Transverse colon (tissue), 3 donors: ENCODE results near the gene G6PC2.

Experiments used
- EP300 ChIP-seq: sonication (generic); formaldehyde crosslinking; IDR thresholded peaks from one replicate; pipeline ENCODE4 v1.6.1; 2017; ENCODE audit warnings: antibody characterized with exemption, low read depth
- TF ChIP-seq, protein P1 (sequence below), 5 experiments: fragments of 200-600 bp in 3 of 5; fragments of 450-650 bp in 2 of 5; sonication (generic) in 3 of 5; IDR thresholded peaks; 1 replicate in 2 of 5; 2 replicates in 3 of 5; pipeline ENCODE4 v1.5.1; 2016 to 2017; ENCODE audit warnings: antibody characterized with exemption in 5 of 5, inconsistent platforms in 3 of 5, mild to moderate bottlenecking in 2 of 5, moderate library complexity in 1 of 5

DNA sequence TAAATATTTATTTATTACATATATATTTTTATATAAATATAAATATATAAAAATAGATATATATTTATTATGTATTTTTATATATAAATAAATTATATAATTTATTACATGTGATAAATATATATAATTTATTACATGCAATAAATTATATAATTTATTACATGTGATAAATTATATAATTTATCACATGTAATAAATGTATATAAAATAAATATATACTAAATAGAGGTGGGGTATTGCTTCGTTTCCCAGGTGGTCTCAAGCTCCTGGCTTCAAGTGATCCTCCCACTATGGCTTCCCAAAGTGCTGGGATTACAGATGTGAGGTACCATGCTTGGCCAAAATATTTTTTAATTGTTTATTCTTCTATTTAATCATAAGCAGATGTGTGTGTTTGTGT, 3.6 kb upstream of the G6PC2 start:
- TF ChIP-seq, protein P1, sequence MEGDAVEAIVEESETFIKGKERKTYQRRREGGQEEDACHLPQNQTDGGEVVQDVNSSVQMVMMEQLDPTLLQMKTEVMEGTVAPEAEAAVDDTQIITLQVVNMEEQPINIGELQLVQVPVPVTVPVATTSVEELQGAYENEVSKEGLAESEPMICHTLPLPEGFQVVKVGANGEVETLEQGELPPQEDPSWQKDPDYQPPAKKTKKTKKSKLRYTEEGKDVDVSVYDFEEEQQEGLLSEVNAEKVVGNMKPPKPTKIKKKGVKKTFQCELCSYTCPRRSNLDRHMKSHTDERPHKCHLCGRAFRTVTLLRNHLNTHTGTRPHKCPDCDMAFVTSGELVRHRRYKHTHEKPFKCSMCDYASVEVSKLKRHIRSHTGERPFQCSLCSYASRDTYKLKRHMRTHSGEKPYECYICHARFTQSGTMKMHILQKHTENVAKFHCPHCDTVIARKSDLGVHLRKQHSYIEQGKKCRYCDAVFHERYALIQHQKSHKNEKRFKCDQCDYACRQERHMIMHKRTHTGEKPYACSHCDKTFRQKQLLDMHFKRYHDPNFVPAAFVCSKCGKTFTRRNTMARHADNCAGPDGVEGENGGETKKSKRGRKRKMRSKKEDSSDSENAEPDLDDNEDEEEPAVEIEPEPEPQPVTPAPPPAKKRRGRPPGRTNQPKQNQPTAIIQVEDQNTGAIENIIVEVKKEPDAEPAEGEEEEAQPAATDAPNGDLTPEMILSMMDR (IDR thresholded peaks at IDR 0.05), result no peak
- TF ChIP-seq EP300, result no peak
